ENCODE results near the gene AURKAIP1. TPM values are rescaled to one million over a fixed set of nuclear protein-coding genes. Genes with fewer than 3 reads are reported as not detected.

The AURKAIP1 gene
- total RNA-seq, 1 donor from 2014 or later, result 258 TPM

- H3K4me3 ChIP-seq (ENCODE audit: low read depth, low read length), result peak overlapping the region; percentile 85
- TF ChIP-seq CTCF (conservative IDR thresholded peaks at IDR 0.05; ENCODE audit: low read depth, low read length), result no peak
- no peak for DNase-seq (ENCODE audit: low read depth)
Measured at GRCh38 chr1:1398677-1399186, 23.7 kb upstream of the AURKAIP1 start.

- DNase-seq (ENCODE audit: low read depth), result no peak
- H3K4me3 ChIP-seq (ENCODE audit: low read depth, low read length), result peak overlapping the region; percentile 85
- TF ChIP-seq CTCF (conservative IDR thresholded peaks at IDR 0.05; ENCODE audit: low read depth, low read length), result no peak
Measured at GRCh38 chr1:1397839-1398523, 23.0 kb upstream of the AURKAIP1 start.

GRCh38 chr1:1395166-1395565, 20.2 kb upstream of the AURKAIP1 start:
- H3K4me3 ChIP-seq (ENCODE audit: low read depth, low read length), result no peak overlapping the region
- DNase-seq (ENCODE audit: low read depth), result no peak
- TF ChIP-seq CTCF (conservative IDR thresholded peaks at IDR 0.05; ENCODE audit: low read depth, low read length), result no peak

- DNase-seq (ENCODE audit: low read depth), result no peak
- no peak overlapping the region for H3K4me3 ChIP-seq (ENCODE audit: low read depth, low read length)
- no peak for TF ChIP-seq CTCF (conservative IDR thresholded peaks at IDR 0.05; ENCODE audit: low read depth, low read length)
Measured at GRCh38 chr1:1394116-1394515, 19.1 kb upstream of the AURKAIP1 start.

- no peak overlapping the region for H3K4me3 ChIP-seq (ENCODE audit: low read depth, low read length)
- TF ChIP-seq CTCF (conservative IDR thresholded peaks at IDR 0.05; ENCODE audit: low read depth, low read length), result no peak
- no peak for DNase-seq (ENCODE audit: low read depth)
Measured at GRCh38 chr1:1393428-1393827, 18.4 kb upstream of the AURKAIP1 start.

GRCh38 chr1:1393014-1393413, 18.0 kb upstream of the AURKAIP1 start:
- H3K4me3 ChIP-seq (ENCODE audit: low read depth, low read length), result no peak overlapping the region
- DNase-seq (ENCODE audit: low read depth), result no peak
- no peak for TF ChIP-seq CTCF (conservative IDR thresholded peaks at IDR 0.05; ENCODE audit: low read depth, low read length)

GRCh38 chr1:1391225-1391624, 16.2 kb upstream of the AURKAIP1 start:
- H3K4me3 ChIP-seq (ENCODE audit: low read depth, low read length), result no peak overlapping the region
- DNase-seq (ENCODE audit: low read depth), result no peak
- TF ChIP-seq CTCF (conservative IDR thresholded peaks at IDR 0.05; ENCODE audit: low read depth, low read length), result no peak

All from epithelial cell of proximal tubule (primary cell).